NCI-H2029 treated with DMSO at 0.1 percent for 48 hours (cell line): ENCODE data around the gene STARD6.
"Not testable (repeated sequence)": the region's sequence is repeated elsewhere in the genome, so short reads cannot be mapped to it uniquely, and the experiment has no call there.

Source experiments
- DNase-seq: peaks from one replicate; lab custom pipeline; 2025; lab: John Stamatoyannopoulos, UW

STARD6 gene, protein sequence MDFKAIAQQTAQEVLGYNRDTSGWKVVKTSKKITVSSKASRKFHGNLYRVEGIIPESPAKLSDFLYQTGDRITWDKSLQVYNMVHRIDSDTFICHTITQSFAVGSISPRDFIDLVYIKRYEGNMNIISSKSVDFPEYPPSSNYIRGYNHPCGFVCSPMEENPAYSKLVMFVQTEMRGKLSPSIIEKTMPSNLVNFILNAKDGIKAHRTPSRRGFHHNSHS

GRCh38 chr18:54357660-54358494 lies at the start of gene STARD6, which contains the start of gene C18orf54:
TSS of gene STARD6 (minus strand) at chr18:54357858. CDS start at chr18:54354573, 3,285 bp downstream.
TSS of gene C18orf54 (plus strand) at chr18:54357906. CDS start at chr18:54360573, 2,667 bp downstream.
- DNase-seq = peak; percentile 16

DNA sequence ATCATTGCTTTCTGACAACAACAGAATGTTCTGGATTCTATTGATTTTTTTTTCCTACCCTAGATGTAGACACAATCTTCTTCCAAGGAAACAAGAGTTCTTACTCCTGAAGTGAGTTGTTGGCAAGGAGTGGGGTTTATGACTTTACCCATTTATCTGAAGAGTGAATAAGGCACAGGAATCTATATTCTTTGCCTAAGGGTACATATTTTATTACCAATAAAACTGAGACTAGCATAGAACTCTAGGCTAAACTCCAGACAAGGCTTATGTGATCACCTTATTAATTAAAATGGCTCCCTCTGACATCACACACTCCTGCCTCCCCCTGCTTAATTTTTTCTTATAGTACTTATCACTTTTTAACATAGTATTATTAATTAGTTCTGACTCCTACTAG lies 47.6 kb upstream of the STARD6 start:
- no peak for DNase-seq

GRCh38 chr18:54396760-54397159 lies 39.1 kb upstream of the STARD6 start:
- no peak for DNase-seq

- no peak for DNase-seq
These were observed 36.1 kb upstream of the STARD6 start for GRCh38 chr18:54393648-54394294.

- DNase-seq = peak; percentile 60
These were observed 34.9 kb upstream of the STARD6 start for GRCh38 chr18:54392543-54393023.

DNA sequence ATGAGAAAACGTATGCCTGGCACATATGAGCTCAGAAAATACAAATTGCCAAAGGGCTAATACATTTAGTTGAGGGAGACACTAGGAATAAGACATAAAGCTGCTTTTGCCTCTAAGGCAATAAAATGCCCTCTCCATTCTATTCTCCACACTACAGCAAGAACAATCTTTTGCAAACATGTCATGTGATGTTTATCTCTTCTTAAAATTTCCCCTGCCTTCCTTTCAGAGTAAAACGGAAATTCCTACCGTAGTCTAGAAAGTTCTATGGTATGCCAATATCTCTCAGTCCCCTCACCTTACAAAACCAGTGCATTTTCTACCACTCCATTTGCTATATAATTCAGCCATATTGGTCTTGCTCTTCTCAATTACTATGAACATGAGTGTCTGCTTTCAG lies 33.2 kb upstream of the STARD6 start:
- no peak for DNase-seq

- no peak for DNase-seq
These were observed 31.5 kb upstream of the STARD6 start for GRCh38 chr18:54389143-54389505.

DNA sequence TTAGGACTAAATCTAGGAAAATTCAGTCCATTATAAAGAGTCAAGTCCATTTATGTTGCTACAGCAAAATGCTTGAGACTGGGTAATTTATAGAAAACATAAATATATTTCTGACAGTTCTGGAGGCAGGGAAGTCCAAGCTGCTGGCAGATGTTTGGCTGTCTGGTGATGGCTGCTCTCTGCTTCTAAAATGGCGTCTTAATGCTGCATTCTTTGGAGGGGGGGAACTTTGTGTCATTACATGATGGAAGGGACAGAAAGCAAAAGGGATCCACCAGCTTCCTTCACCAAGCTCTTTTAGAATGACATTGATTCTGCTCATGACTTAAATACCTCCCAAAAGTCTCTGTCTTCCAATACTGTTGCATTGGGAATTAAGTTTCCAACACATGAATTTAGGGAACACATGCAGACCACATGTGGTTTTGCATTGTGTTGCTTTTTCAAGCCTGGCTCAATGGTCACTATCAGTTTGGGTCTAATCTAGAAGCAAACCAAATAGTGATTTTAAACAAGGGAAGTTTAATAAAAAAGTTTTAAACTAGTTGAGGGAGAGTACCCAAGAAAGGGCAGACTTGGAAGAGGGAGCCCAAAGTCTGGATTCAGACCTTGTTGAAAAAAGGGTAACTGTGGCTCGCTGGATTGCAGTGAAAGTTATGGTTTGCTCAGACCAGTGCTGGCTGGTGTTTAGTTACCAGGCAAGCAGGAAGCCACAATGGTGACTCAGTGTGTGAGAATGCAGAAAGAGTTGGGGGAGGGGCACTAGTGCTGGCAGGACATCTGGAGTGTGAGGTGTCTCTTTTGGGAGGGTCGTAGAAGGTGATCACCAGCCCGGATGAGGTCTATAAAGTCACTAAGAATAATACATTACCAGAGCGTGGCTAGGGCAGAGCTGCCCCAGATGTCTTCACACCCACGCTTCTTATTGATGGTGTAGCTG lies 30.8 kb upstream of the STARD6 start:
- no peak for DNase-seq

DNA sequence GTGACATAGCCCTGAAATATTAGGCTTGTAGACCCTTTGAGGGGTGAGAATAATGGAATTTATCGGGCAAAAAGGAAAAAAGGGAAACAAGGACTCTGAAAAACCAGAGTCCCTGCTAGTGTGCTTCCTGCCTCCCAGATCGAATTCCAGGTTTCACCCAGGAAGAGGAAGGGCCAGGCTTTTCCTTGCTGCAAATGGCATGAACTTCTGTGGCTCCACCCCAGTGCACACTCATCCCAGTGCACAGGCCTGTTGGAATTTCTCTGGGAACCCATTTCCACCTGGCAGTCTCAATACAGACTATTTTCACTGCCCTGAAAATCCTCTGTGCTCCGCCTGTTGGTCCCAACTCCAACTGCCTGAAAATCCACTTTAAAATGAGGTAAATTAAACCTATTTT lies 30.0 kb upstream of the STARD6 start:
- no peak for DNase-seq

GRCh38 chr18:54386800-54387495 lies 29.3 kb upstream of the STARD6 start:
- not testable (repeated sequence) for DNase-seq

- no peak for DNase-seq
These were observed 28.4 kb upstream of the STARD6 start for GRCh38 chr18:54386043-54386442.

DNA sequence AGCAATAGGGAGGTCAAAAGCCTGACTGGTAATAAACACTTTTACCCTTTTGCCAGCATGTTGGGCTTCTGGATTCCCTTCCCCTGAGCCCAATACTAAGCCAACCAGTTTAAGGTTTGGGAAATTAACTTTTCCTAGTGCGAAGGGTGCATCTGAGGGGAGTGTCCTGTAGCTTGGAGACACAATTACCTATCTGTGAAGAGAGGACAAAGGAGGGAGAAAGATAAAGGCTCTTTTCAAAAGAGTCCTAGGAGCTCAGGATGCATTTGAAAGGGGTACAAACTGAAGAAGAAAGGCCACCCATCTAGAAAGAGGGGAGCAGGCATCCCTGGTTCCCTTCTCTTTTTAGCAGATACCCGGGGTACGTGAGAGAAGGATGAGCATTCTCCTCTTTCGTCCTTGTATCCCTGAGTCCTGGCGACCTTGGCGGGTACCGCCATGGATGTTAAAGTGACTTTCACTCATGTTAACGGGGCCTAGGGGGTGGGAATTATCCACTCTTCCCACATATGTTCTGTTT lies 25.1 kb upstream of the STARD6 start:
- DNase-seq = no peak

- DNase-seq = no peak
These were observed 24.4 kb upstream of the STARD6 start for GRCh38 chr18:54382076-54382475.

- DNase-seq = no peak
These were observed 24.0 kb upstream of the STARD6 start for GRCh38 chr18:54381640-54382039.

DNA sequence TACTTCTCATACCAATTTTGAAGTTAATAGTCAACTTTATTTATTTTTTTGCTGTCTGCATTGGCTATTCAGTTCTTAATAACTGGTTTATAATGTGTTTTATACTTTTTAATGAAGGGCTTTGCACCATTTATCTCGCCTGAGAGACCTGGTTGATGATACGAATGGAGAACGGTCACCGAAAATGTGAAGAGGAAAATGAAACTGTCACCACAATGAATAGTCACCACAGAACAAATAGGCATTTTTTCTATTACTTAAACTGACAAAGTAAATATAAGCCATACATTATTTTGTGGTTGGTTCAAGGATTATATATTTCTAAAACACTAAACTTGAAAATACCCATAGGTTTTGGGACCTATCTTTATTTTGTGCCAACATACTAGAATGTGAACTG lies 20.4 kb upstream of the STARD6 start:
- no peak for DNase-seq

DNA sequence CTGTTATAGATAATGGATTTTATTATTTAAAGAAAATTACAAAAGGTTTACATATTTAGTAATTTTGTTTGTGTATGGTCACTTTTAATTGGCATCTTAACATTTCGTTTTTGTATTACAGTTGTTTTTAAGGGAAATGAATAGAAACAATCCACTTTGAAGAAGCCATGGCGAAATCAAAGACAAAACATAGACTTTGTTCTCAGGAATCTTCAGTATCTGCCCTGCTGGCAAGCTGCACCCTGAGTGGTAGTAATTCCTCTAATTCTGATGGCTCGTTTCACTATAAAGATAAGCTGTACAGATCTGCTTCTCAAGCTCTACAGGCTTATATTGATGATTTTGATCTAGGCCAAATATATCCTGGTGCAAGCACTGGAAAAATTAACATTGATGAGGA lies 2.7 kb upstream of the STARD6 start:
- no peak for DNase-seq

GRCh38 chr18:54359233-54359632 lies 1.6 kb upstream of the STARD6 start:
- DNase-seq = no peak

- no peak for DNase-seq
These were observed 910 bp upstream of the STARD6 start for GRCh38 chr18:54358495-54359040.

DNA sequence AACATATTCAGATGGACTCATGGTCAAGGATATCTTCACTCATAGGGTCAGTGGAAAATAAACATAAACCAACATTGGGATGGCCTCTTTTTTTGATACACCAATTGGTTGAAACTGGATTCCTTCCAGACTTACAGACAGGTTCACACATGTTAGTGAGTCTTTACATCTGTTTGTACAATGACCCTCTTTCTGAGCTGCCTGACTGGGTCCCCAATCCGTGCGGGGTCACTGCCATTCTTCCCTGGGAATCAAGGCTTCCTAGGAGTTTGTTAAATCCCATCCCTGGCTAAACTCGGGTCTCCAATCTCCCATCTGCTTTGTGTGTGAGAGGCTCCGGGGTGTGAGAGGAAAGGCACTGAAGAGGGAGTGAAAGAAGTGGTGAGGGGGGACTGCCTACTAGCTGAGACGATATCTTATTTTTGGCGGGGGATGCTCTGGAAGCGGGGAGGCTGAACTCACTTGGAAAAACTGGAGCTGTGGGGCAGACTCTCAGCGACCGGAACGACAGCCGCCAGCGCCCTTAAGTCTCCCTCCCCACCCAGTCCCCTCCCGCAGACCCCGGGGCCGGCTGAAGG lies 487 bp downstream of the STARD6 start:
- no peak for DNase-seq

- no peak for DNase-seq
These were observed 6.5 kb downstream of the STARD6 start for GRCh38 chr18:54351186-54351585.
